Head of caudate nucleus (tissue), 42 donors: ENCODE data around the gene PSMB7.
"Not testable (repeated sequence)": the region's sequence is repeated elsewhere in the genome, so short reads cannot be mapped to it uniquely, and the experiment has no call there.

Experiments
- DNase-seq, 42 donors: peaks; one replicate each; pipeline versions ENCODE4 v3.0.0 to v3.0.0-alpha.2; 2020 to 2021; ENCODE audit warnings: mixed read lengths in 7 of 42
- intact Hi-C: fragments of 100-400 bp; cut with DNase I; formaldehyde crosslinking; loops from one replicate; pipeline ENCODE4 v1.15.0; 2022

Gene PSMB7

GRCh38 chr9:124447297-124447661, 32.0 kb upstream of the PSMB7 start:
- intact Hi-C loops: no loop called here
- DNase-seq: no peak

- intact Hi-C loops: no loop called here
- no peak for DNase-seq
Observed at GRCh38 chr9:124444166-124444565, 28.9 kb upstream of the PSMB7 start.

- intact Hi-C loops: no loop called here
- no peak for DNase-seq
Observed at GRCh38 chr9:124443625-124444024, 28.4 kb upstream of the PSMB7 start.

- DNase-seq: no peak
- intact Hi-C loops: no loop called here
Observed at GRCh38 chr9:124442826-124443225, 27.6 kb upstream of the PSMB7 start.

GRCh38 chr9:124442379-124442778, 27.1 kb upstream of the PSMB7 start:
- intact Hi-C loops: no loop called here

GRCh38 chr9:124441291-124441690, 26.0 kb upstream of the PSMB7 start:
- DNase-seq: no peak
- intact Hi-C loops: no loop called here

More at GRCh38 chr9:124442379-124442778, 27.1 kb upstream of the PSMB7 start:
- no peak for DNase-seq

- DNase-seq: no peak
- intact Hi-C loops: no loop called here
Observed at GRCh38 chr9:124440786-124441185, 25.5 kb upstream of the PSMB7 start.

GRCh38 chr9:124439686-124440243, 24.5 kb upstream of the PSMB7 start:
- DNase-seq: peak in 1 of 42 donors; percentile 2
- intact Hi-C loops: no loop called here

GRCh38 chr9:124439086-124439485, 23.8 kb upstream of the PSMB7 start:
- intact Hi-C loops: no loop called here
- DNase-seq: no peak

- peak in 1 of 42 donors; percentile 23 for DNase-seq
- intact Hi-C loops: no loop called here
Observed at GRCh38 chr9:124438091-124438490, 22.8 kb upstream of the PSMB7 start.

GRCh38 chr9:124437086-124437485, 21.8 kb upstream of the PSMB7 start:
- intact Hi-C loops: no loop called here
- DNase-seq: peak in 1 of 42 donors; percentile 10

- no peak for DNase-seq
- intact Hi-C loops: no loop called here
Observed at GRCh38 chr9:124436320-124436719, 21.1 kb upstream of the PSMB7 start.

- peak in 2 of 42 donors; percentile 12 to 36 for DNase-seq
Observed at GRCh38 chr9:124429530-124429867, 14.3 kb upstream of the PSMB7 start.

GRCh38 chr9:124428751-124429529, 13.7 kb upstream of the PSMB7 start:
- intact Hi-C loops: no loop called here
- peak in 3 of 42 donors; percentile 13 to 35 (median 20) for DNase-seq

More at GRCh38 chr9:124429530-124429867, 14.3 kb upstream of the PSMB7 start:
- intact Hi-C loops: no loop called here

- DNase-seq: peak in 2 of 42 donors; percentile 8 to 34
- intact Hi-C loops: no loop called here
Observed at GRCh38 chr9:124427281-124427680, 12.0 kb upstream of the PSMB7 start.

- intact Hi-C loops: no loop called here
- DNase-seq: peak in 1 of 42 donors; percentile 16
Observed at GRCh38 chr9:124426361-124426760, 11.1 kb upstream of the PSMB7 start.

- intact Hi-C loops, DNase-seq: not testable (repeated sequence)
Observed at GRCh38 chr9:124425733-124426132, 10.5 kb upstream of the PSMB7 start.

GRCh38 chr9:124423591-124423990, 8.3 kb upstream of the PSMB7 start:
- DNase-seq: peak in 1 of 42 donors; percentile 32
- intact Hi-C loops: no loop called here

GRCh38 chr9:124423155-124423554, 7.9 kb upstream of the PSMB7 start:
- DNase-seq: no peak
- intact Hi-C loops: no loop called here

GRCh38 chr9:124420991-124421543, 5.8 kb upstream of the PSMB7 start:
- intact Hi-C loops: no loop called here
- DNase-seq: peak in 35 of 42 donors; percentile 17 to 87 (median 50)
